GM23338 (cell line): ENCODE results near the gene STEAP1B. TPM values are rescaled to one million over a fixed set of nuclear protein-coding genes. Genes with fewer than 3 reads are reported as not detected.

Source experiments
- ATAC-seq: fragments of 200-7000 bp; cut with Tn5 transposase; 3 replicates; pipeline ENCODE4 v1.9.1; 2020
- DNase-seq: peaks from one replicate; pipeline ENCODE4 v3.0.0-alpha.2; 2015; ENCODE audit warnings: low spot score
- H2AFZ ChIP-seq: fragments of 200-600 bp; sonication (generic); 2 replicates; pipeline ENCODE4 v1.8.0; 2016; ENCODE audit warnings: antibody characterized with exemption, mild to moderate bottlenecking, moderate library complexity
- H3F3A ChIP-seq: fragments of 200-600 bp; sonication (generic); replicated peaks from 2 replicates; pipeline ENCODE4 v1.8.0; 2017; ENCODE audit warnings: antibody characterized with exemption, mixed run types, low read depth
- H3K27ac ChIP-seq: fragments of 200-600 bp; sonication (generic); 2 replicates; pipeline ENCODE4 v1.6.1; 2016; ENCODE audit warnings: low read depth
- H3K27me3 ChIP-seq: fragments of 200-600 bp; sonication (generic); 2 replicates; pipeline ENCODE4 v1.8.0; 2016; ENCODE audit warnings: mild to moderate bottlenecking, mixed run types, moderate library complexity; ENCODE audit not compliant: insufficient read depth
- H3K36me3 ChIP-seq: fragments of 200-600 bp; sonication (generic); 2 replicates; pipeline ENCODE4 v1.8.0; 2016; ENCODE audit warnings: mild to moderate bottlenecking; ENCODE audit not compliant: insufficient read depth
- H3K4me1 ChIP-seq: fragments of 200-600 bp; sonication (generic); 2 replicates; pipeline ENCODE4 v1.8.0; 2016; ENCODE audit warnings: mild to moderate bottlenecking, moderate library complexity; ENCODE audit not compliant: insufficient read depth
- H3K4me2 ChIP-seq: fragments of 200-600 bp; sonication (generic); 2 replicates; pipeline ENCODE4 v1.7.1; 2017; ENCODE audit warnings: mixed run types
- H3K4me3 ChIP-seq: fragments of 200-600 bp; sonication (generic); 2 replicates; pipeline ENCODE4 v1.6.1; 2016; ENCODE audit warnings: mixed run types
- H3K79me2 ChIP-seq: fragments of 200-600 bp; sonication (generic); replicated peaks from 2 replicates; pipeline ENCODE4 v1.8.0; 2017; ENCODE audit warnings: mild to moderate bottlenecking; ENCODE audit not compliant: insufficient read depth
- H3K9me2 ChIP-seq: fragments of 200-600 bp; sonication (generic); 2 replicates; pipeline ENCODE4 v1.8.0; 2017; ENCODE audit not compliant: insufficient read depth
- H4K20me1 ChIP-seq: fragments of 200-600 bp; sonication (generic); replicated peaks from 2 replicates; pipeline ENCODE4 v1.8.0; 2017; ENCODE audit warnings: mild to moderate bottlenecking; ENCODE audit not compliant: insufficient read depth
- H3K27ac Mint-ChIP-seq: 2 replicates; pipeline ENCODE4 v1.8.0; 2020; ENCODE audit warnings: inconsistent platforms, mild to moderate bottlenecking, moderate library complexity, mixed read lengths
- H3K27me3 Mint-ChIP-seq: 3 replicates; pipeline ENCODE4 v1.8.0; 2022; ENCODE audit warnings: low read depth, mild to moderate bottlenecking, moderate library complexity, mixed read lengths, inconsistent platforms; ENCODE audit not compliant: insufficient read depth, poor library complexity
- H3K36me3 Mint-ChIP-seq: 3 replicates; pipeline ENCODE4 v1.8.0; 2021; ENCODE audit warnings: low read depth, mild to moderate bottlenecking, inconsistent platforms, moderate library complexity, mixed read lengths
- H3K4me1 Mint-ChIP-seq: 3 replicates; pipeline ENCODE4 v1.8.0; 2020; ENCODE audit warnings: mild to moderate bottlenecking, inconsistent platforms, mixed read lengths
- H3K4me3 Mint-ChIP-seq: 3 replicates; pipeline ENCODE4 v1.8.0; 2021; ENCODE audit warnings: moderate library complexity, mild to moderate bottlenecking, inconsistent platforms, mixed read lengths
- H3K9me3 Mint-ChIP-seq: 3 replicates; pipeline ENCODE4 v1.8.0; 2020; ENCODE audit warnings: moderate library complexity, mild to moderate bottlenecking, inconsistent platforms, mixed read lengths
- CREB1 ChIP-seq: fragments of 250-450 bp; sonication (Bioruptor Pico); IDR thresholded peaks from 2 replicates; pipeline ENCODE4 v1.5.0; 2020; ENCODE audit warnings: low read depth, mild to moderate bottlenecking, moderate library complexity
- EZH2 ChIP-seq: fragments of 200-600 bp; sonication (generic); IDR thresholded peaks from one replicate; pipeline ENCODE4 v1.8.0; 2017; ENCODE audit warnings: antibody characterized with exemption, mild to moderate bottlenecking, low read depth; ENCODE audit not compliant: unreplicated experiment
- EZH2phosphoT487 ChIP-seq: fragments of 200-600 bp; sonication (generic); IDR thresholded peaks from one replicate; pipeline ENCODE4 v1.8.1; 2018; ENCODE audit warnings: antibody characterized with exemption; ENCODE audit not compliant: unreplicated experiment
- JUNB ChIP-seq: IDR thresholded peaks from one replicate; pipeline ENCODE4 v1.6.1; 2016; ENCODE audit warnings: antibody characterized with exemption; ENCODE audit not compliant: unreplicated experiment
- NANOG ChIP-seq: IDR thresholded peaks from 2 replicates; pipeline ENCODE4 v1.6.1; 2016; ENCODE audit warnings: antibody characterized with exemption, borderline replicate concordance
- POLR2AphosphoS5 ChIP-seq: IDR thresholded peaks from 2 replicates; pipeline ENCODE4 v1.6.1; 2016; ENCODE audit warnings: antibody characterized with exemption, low read depth
- STAT1 ChIP-seq: IDR thresholded peaks from one replicate; pipeline ENCODE4 v1.6.1; 2016; ENCODE audit warnings: antibody characterized with exemption; ENCODE audit not compliant: unreplicated experiment
- ZNF114 ChIP-seq: fragments of 250-450 bp; sonication (Bioruptor Pico); IDR thresholded peaks from 2 replicates; pipeline ENCODE4 v1.5.0; 2020; ENCODE audit warnings: mild to moderate bottlenecking, moderate library complexity
- ZNF331 ChIP-seq: fragments of 250-450 bp; sonication (Bioruptor Pico); IDR thresholded peaks from 2 replicates; pipeline ENCODE4 v1.5.0; 2020; ENCODE audit warnings: low read depth, mild to moderate bottlenecking, moderate library complexity
- polyA plus RNA-seq: library from polyadenylated mRNA; unstranded; fragments of >200 nt; fragmentation: Nextera tagmentation; extraction: Ambion mirVana; gene quantifications from 2 replicates; pipeline ENCODE4 v1.2.1, GENCODE V29; 2016
- total RNA-seq: library from RNA; depleted of rRNA; stranded (reverse); fragments of >200 nt; shearing (Covaris generic); gene quantifications from 2 replicates; pipeline ENCODE4 v1.2.3, GENCODE V29; 2014
- TF ChIP-seq, protein P1 (sequence below): IDR thresholded peaks from 2 replicates; pipeline ENCODE4 v1.6.1; 2016; ENCODE audit warnings: antibody characterized with exemption
- TF ChIP-seq, protein P2 (sequence below): fragments of 250-450 bp; sonication (Bioruptor Pico); IDR thresholded peaks from 2 replicates; pipeline ENCODE4 v1.5.0; 2020; ENCODE audit warnings: mild to moderate bottlenecking, moderate library complexity
- TF ChIP-seq, protein P3 (sequence below): IDR thresholded peaks from one replicate; pipeline ENCODE4 v1.6.1; 2018; ENCODE audit warnings: antibody characterized with exemption; ENCODE audit not compliant: unreplicated experiment
- TF ChIP-seq, protein P4 (sequence below), 2 experiments: fragments of 200-600 bp in 1 of 2; sonication (generic) in 1 of 2; conservative IDR thresholded peaks; 2 replicates each; pipeline versions ENCODE4 v1.5.1 to v1.6.1; 2016 to 2017; ENCODE audit warnings: antibody characterized with exemption in 2 of 2, low read depth in 2 of 2, mild to moderate bottlenecking in 2 of 2, moderate library complexity in 1 of 2

STEAP1B gene
- total and polyA plus RNA-seq, 2 experiments from 2014 or later: 4.9 to 16.5 TPM

DNA sequence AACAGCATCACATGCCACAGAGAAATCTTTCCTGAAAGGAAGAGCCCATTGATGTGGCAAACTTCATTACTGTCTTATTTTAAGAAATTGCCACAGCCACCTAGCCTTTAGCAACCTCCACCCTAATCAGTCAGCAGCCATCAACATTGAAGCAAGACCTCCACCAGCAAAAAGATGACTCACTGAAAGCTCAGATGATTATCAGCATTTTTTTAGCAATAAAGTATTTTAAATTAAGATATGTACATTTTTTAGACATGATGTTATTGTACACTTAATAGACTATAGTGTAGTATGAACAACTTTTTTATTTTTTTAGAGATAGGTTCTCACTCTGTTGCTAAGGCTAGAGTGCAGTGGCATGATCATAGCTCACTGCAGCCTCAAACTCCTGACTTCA, 14.8 kb downstream of the STEAP1B start:
- Histone ChIP-seq H3K79me2 (no peaks in the 10 kb centered on the region), H2AFZ (no peak overlapping the region), H3K36me3 (no peaks in the 10 kb centered on the region; the same call in 1 of the 2 replicates), H4K20me1 (no peaks in the 10 kb centered on the region), H3F3A (no peaks in the 10 kb centered on the region), H3K27ac (no peak overlapping the region), H3K4me3 (no peak overlapping the region), H3K9me2 (no peaks in the 10 kb centered on the region), H3K4me2 (no peak overlapping the region), H3K4me1 (peaks cover 5% of the 10 kb centered on the region; the same call in 1 of the 2 replicates), H3K27me3 (no peaks in the 10 kb centered on the region)
- Mint-ChIP-seq H3K27me3 (peaks cover 11% of the 10 kb centered on the region), H3K36me3 (no peaks in the 10 kb centered on the region; the same call in 2 of the 3 replicates), H3K4me3 (no peak overlapping the region), H3K27ac (no peak overlapping the region), H3K4me1 (peaks cover 13% of the 10 kb centered on the region), H3K9me3 (no peaks in the 10 kb centered on the region)
- TF ChIP-seq CREB1 (CRISPR knock-in tag) (no peak), ZNF114 (CRISPR knock-in tag) (no peak), STAT1 (no peak), EZH2phosphoT487 (no peak), ZNF331 (CRISPR knock-in tag) (no peak), JUNB (no peak), POLR2AphosphoS5 (no peak), EZH2 (no peak), NANOG (no peak)
- TF ChIP-seq, protein P1, sequence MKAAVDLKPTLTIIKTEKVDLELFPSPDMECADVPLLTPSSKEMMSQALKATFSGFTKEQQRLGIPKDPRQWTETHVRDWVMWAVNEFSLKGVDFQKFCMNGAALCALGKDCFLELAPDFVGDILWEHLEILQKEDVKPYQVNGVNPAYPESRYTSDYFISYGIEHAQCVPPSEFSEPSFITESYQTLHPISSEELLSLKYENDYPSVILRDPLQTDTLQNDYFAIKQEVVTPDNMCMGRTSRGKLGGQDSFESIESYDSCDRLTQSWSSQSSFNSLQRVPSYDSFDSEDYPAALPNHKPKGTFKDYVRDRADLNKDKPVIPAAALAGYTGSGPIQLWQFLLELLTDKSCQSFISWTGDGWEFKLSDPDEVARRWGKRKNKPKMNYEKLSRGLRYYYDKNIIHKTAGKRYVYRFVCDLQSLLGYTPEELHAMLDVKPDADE: no peak
- TF ChIP-seq, protein P2, sequence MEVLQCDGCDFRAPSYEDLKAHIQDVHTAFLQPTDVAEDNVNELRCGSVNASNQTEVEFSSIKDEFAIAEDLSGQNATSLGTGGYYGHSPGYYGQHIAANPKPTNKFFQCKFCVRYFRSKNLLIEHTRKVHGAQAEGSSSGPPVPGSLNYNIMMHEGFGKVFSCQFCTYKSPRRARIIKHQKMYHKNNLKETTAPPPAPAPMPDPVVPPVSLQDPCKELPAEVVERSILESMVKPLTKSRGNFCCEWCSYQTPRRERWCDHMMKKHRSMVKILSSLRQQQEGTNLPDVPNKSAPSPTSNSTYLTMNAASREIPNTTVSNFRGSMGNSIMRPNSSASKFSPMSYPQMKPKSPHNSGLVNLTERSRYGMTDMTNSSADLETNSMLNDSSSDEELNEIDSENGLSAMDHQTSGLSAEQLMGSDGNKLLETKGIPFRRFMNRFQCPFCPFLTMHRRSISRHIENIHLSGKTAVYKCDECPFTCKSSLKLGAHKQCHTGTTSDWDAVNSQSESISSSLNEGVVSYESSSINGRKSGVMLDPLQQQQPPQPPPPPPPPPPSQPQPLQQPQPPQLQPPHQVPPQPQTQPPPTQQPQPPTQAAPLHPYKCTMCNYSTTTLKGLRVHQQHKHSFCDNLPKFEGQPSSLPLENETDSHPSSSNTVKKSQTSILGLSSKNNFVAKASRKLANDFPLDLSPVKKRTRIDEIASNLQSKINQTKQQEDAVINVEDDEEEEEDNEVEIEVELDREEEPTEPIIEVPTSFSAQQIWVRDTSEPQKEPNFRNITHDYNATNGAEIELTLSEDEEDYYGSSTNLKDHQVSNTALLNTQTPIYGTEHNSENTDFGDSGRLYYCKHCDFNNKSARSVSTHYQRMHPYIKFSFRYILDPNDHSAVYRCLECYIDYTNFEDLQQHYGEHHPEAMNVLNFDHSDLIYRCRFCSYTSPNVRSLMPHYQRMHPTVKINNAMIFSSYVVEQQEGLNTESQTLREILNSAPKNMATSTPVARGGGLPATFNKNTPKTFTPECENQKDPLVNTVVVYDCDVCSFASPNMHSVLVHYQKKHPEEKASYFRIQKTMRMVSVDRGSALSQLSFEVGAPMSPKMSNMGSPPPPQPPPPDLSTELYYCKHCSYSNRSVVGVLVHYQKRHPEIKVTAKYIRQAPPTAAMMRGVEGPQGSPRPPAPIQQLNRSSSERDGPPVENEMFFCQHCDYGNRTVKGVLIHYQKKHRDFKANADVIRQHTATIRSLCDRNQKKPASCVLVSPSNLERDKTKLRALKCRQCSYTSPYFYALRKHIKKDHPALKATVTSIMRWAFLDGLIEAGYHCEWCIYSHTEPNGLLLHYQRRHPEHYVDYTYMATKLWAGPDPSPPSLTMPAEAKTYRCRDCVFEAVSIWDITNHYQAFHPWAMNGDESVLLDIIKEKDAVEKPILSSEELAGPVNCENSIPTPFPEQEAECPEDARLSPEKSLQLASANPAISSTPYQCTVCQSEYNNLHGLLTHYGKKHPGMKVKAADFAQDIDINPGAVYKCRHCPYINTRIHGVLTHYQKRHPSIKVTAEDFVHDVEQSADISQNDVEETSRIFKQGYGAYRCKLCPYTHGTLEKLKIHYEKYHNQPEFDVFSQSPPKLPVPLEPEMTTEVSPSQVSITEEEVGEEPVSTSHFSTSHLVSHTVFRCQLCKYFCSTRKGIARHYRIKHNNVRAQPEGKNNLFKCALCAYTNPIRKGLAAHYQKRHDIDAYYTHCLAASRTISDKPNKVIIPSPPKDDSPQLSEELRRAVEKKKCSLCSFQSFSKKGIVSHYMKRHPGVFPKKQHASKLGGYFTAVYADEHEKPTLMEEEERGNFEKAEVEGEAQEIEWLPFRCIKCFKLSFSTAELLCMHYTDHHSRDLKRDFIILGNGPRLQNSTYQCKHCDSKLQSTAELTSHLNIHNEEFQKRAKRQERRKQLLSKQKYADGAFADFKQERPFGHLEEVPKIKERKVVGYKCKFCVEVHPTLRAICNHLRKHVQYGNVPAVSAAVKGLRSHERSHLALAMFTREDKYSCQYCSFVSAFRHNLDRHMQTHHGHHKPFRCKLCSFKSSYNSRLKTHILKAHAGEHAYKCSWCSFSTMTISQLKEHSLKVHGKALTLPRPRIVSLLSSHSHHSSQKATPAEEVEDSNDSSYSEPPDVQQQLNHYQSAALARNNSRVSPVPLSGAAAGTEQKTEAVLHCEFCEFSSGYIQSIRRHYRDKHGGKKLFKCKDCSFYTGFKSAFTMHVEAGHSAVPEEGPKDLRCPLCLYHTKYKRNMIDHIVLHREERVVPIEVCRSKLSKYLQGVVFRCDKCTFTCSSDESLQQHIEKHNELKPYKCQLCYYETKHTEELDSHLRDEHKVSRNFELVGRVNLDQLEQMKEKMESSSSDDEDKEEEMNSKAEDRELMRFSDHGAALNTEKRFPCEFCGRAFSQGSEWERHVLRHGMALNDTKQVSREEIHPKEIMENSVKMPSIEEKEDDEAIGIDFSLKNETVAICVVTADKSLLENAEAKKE (CRISPR knock-in tag): no peak
- TF ChIP-seq, protein P3, sequence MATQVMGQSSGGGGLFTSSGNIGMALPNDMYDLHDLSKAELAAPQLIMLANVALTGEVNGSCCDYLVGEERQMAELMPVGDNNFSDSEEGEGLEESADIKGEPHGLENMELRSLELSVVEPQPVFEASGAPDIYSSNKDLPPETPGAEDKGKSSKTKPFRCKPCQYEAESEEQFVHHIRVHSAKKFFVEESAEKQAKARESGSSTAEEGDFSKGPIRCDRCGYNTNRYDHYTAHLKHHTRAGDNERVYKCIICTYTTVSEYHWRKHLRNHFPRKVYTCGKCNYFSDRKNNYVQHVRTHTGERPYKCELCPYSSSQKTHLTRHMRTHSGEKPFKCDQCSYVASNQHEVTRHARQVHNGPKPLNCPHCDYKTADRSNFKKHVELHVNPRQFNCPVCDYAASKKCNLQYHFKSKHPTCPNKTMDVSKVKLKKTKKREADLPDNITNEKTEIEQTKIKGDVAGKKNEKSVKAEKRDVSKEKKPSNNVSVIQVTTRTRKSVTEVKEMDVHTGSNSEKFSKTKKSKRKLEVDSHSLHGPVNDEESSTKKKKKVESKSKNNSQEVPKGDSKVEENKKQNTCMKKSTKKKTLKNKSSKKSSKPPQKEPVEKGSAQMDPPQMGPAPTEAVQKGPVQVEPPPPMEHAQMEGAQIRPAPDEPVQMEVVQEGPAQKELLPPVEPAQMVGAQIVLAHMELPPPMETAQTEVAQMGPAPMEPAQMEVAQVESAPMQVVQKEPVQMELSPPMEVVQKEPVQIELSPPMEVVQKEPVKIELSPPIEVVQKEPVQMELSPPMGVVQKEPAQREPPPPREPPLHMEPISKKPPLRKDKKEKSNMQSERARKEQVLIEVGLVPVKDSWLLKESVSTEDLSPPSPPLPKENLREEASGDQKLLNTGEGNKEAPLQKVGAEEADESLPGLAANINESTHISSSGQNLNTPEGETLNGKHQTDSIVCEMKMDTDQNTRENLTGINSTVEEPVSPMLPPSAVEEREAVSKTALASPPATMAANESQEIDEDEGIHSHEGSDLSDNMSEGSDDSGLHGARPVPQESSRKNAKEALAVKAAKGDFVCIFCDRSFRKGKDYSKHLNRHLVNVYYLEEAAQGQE: no peak
- TF ChIP-seq, protein P4, sequence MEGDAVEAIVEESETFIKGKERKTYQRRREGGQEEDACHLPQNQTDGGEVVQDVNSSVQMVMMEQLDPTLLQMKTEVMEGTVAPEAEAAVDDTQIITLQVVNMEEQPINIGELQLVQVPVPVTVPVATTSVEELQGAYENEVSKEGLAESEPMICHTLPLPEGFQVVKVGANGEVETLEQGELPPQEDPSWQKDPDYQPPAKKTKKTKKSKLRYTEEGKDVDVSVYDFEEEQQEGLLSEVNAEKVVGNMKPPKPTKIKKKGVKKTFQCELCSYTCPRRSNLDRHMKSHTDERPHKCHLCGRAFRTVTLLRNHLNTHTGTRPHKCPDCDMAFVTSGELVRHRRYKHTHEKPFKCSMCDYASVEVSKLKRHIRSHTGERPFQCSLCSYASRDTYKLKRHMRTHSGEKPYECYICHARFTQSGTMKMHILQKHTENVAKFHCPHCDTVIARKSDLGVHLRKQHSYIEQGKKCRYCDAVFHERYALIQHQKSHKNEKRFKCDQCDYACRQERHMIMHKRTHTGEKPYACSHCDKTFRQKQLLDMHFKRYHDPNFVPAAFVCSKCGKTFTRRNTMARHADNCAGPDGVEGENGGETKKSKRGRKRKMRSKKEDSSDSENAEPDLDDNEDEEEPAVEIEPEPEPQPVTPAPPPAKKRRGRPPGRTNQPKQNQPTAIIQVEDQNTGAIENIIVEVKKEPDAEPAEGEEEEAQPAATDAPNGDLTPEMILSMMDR (conservative IDR thresholded peaks at IDR 0.05; ENCODE audit: low read depth in 2 of 2): no peak
- DNase-seq: no peak
- ATAC-seq: no peak
